ENCODE results near the gene LNP1.

- TF ChIP-seq ATF6 (CRISPR knock-in tag; IDR thresholded peaks at IDR 0.05) (no peak), ESRRA (CRISPR knock-in tag; IDR thresholded peaks at IDR 0.05; ENCODE audit: borderline replicate concordance) (no peak), ATF2 (CRISPR knock-in tag; IDR thresholded peaks at IDR 0.05; ENCODE audit: borderline replicate concordance, low read depth) (no peak), CTCF (IDR thresholded peaks at IDR 0.05) (no peak), CREM (CRISPR knock-in tag; IDR thresholded peaks at IDR 0.05) (no peak), ZNF121 (CRISPR knock-in tag; IDR thresholded peaks at IDR 0.05) (no peak), MYBL2 (CRISPR knock-in tag; IDR thresholded peaks at IDR 0.05) (no peak), ATF1 (CRISPR knock-in tag; IDR thresholded peaks at IDR 0.05) (no peak), AFF4 (CRISPR knock-in tag; IDR thresholded peaks at IDR 0.05; ENCODE audit: borderline replicate concordance) (no peak)
Measured at GRCh38 chr3:100370756-100371155, 30.6 kb upstream of the LNP1 start.
